Measurements from ENCODE around the gene FOCAD.

The FOCAD gene

GRCh38 chr9:20997503-20998076 lies 313.5 kb downstream of the FOCAD start:
- TF ChIP-seq CTCF (IDR thresholded peaks at IDR 0.05): no peak

GRCh38 chr9:21001581-21001980 lies 317.5 kb downstream of the FOCAD start:
- TF ChIP-seq CTCF (IDR thresholded peaks at IDR 0.05): no peak

- no peak for TF ChIP-seq CTCF (IDR thresholded peaks at IDR 0.05)
Measured at GRCh38 chr9:21002040-21002439, 318.0 kb downstream of the FOCAD start.

- TF ChIP-seq CTCF (IDR thresholded peaks at IDR 0.05): no peak
Measured at GRCh38 chr9:21015129-21015815, 331.2 kb downstream of the FOCAD start.

GRCh38 chr9:21015995-21016394 lies 331.9 kb downstream of the FOCAD start:
- TF ChIP-seq CTCF (IDR thresholded peaks at IDR 0.05): no peak

GRCh38 chr9:21016701-21017491 lies 332.8 kb downstream of the FOCAD start:
- TF ChIP-seq CTCF (IDR thresholded peaks at IDR 0.05): no peak

- TF ChIP-seq CTCF (IDR thresholded peaks at IDR 0.05): no peak
Measured at GRCh38 chr9:21018177-21018576, 334.1 kb downstream of the FOCAD start.

Measured in LNCAP (cell line).